Measurements from ENCODE around the gene FAM200B. TPM values are rescaled to one million over a fixed set of nuclear protein-coding genes. Genes with fewer than 3 reads are reported as not detected.
A peak's percentile ranks its signal among the peaks of the same experiment; 100 is the strongest.
"Not testable (repeated sequence)": the region's sequence is repeated elsewhere in the genome, so short reads cannot be mapped to it uniquely, and the experiment has no call there.

Gene FAM200B
- total RNA-seq, 2 donors from 2014 or later: 27.3 to 32.2 TPM

DNA sequence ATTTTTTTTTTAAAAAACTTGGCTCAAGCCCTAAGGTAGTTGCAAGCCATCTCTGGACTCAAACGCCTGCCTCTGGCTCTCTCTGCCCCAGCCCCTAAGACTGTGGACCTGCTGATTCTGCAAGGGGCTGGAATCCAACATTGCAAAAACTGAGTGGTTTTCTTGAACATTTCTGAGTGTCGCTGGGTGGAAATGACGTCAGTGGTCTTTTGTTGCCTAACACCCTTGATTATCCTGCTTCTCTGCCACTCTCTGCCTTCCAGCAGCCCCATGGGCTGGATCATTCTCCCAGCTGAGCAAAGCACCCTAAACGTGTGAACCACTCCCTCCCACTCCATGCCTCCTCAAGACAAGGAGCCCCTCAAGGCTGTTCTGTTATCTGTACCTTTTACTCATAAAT, 37.9 kb downstream of the FAM200B start:
- Histone ChIP-seq H3K9ac (ENCODE audit: low read depth in 2 of 2, low read length in 2 of 2) (no peak overlapping the region), H3K9me3 (no peaks in the 10 kb centered on the region), H3K36me3 (no peaks in the 10 kb centered on the region), H3K4me1 (no peaks in the 10 kb centered on the region), H3K4me3 (no peak overlapping the region), H3K27ac (no peak overlapping the region), H3K27me3 (no peaks in the 10 kb centered on the region)
- DNase-seq: no peak
- TF ChIP-seq, protein P1, sequence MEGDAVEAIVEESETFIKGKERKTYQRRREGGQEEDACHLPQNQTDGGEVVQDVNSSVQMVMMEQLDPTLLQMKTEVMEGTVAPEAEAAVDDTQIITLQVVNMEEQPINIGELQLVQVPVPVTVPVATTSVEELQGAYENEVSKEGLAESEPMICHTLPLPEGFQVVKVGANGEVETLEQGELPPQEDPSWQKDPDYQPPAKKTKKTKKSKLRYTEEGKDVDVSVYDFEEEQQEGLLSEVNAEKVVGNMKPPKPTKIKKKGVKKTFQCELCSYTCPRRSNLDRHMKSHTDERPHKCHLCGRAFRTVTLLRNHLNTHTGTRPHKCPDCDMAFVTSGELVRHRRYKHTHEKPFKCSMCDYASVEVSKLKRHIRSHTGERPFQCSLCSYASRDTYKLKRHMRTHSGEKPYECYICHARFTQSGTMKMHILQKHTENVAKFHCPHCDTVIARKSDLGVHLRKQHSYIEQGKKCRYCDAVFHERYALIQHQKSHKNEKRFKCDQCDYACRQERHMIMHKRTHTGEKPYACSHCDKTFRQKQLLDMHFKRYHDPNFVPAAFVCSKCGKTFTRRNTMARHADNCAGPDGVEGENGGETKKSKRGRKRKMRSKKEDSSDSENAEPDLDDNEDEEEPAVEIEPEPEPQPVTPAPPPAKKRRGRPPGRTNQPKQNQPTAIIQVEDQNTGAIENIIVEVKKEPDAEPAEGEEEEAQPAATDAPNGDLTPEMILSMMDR (IDR thresholded peaks at IDR 0.05): no peak
- intact Hi-C loops (cut with DNase I): no loop called here

DNA sequence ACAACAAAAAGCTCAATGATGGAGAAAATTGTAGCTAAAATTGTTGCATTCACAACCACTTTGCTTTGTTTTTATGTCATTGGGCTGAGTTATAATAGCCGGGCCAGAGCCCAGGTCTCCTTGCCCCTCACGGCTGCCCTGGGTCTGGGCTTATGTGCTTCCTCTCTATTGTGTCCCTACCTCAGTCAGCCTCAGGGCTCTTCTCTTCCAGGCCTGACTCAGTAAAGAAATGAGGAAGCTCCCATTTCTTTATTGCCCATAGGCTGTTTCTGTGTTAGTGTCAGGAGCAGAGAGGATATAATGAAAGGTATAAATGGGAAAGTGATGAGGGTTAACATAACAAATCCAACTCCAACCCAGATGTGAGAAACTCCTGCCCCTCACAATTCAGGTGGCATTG, 39.2 kb downstream of the FAM200B start:
- no peak overlapping the region for H3K9ac ChIP-seq (ENCODE audit: low read depth in 2 of 2, low read length in 2 of 2)
- no peak for DNase-seq
- no peak overlapping the region for H3K4me3 ChIP-seq
- no peaks in the 10 kb centered on the region for H3K36me3 ChIP-seq
- H3K27ac ChIP-seq: no peak overlapping the region
- TF ChIP-seq, protein P1 (IDR thresholded peaks at IDR 0.05): no peak
- no peaks in the 10 kb centered on the region for H3K4me1 ChIP-seq
- no peaks in the 10 kb centered on the region for H3K27me3 ChIP-seq
- no peaks in the 10 kb centered on the region for H3K9me3 ChIP-seq
- intact Hi-C loops (cut with DNase I): loop anchor here (10.0 kb wide), 1 partner anchor 284 kb away; no protein-coding TSS in a partner anchor

DNA sequence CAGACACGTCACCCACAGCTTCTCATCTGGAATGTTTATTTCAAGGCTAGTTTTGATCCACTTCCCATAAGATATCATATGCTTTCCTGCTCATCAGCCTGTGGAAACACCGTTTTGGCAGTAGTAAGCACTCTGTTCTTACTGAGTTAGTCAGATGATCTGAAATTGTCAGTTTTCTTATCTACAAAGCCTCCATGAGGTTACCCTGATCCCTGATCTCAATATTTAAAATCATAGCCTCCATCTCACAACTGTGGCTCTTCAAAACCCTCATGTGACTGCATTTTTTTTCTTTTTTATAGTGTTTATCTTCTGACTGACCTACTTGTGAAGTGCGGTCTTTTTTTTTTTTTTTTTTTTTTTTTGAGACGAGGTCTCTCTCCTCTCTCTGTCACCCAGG, 44.0 kb downstream of the FAM200B start:
- Histone ChIP-seq H3K27me3 (no peaks in the 10 kb centered on the region), H3K4me3 (no peak overlapping the region), H3K36me3 (no peaks in the 10 kb centered on the region), H3K9ac (ENCODE audit: low read depth in 2 of 2, low read length in 2 of 2) (no peak overlapping the region), H3K9me3 (no peaks in the 10 kb centered on the region), H3K4me1 (no peaks in the 10 kb centered on the region), H3K27ac (no peak overlapping the region)
- TF ChIP-seq, protein P1 (IDR thresholded peaks at IDR 0.05): no peak
- DNase-seq: no peak
- intact Hi-C loops (cut with DNase I): loop anchor here (10.0 kb wide), 1 partner anchor 279 kb away; no protein-coding TSS in a partner anchor

DNA sequence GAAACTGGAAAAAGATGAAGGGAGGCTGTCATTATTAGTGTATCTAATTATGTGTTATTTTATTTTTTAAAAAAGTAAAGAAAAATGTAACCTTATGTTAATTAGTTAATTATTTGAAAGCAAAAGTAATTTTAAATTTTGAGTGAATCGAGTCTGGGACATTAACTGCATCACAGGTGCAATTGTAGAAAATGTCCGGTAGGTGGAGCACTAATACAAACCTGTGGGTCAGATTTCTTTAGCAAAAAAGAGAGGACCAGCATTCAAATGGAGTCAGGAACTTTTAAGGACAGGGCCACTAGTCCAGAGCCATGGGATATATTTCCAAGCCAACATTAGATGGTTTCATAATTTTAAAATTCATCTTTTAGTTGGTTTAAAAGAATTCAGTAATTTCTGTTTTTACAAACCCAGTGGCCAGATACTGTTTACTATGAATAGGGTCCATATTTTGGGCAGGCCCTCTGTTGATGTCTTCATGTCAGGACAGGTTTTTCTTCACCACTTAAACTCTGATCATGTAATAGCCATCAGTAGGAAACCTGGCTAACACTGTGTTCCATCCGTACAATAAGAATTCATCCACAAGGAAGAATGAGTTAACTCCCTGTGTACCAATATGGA, 48.4 kb downstream of the FAM200B start:
- Histone ChIP-seq H3K27me3 (no peaks in the 10 kb centered on the region), H3K36me3 (no peaks in the 10 kb centered on the region), H3K4me1 (no peaks in the 10 kb centered on the region), H3K9ac (ENCODE audit: low read depth in 2 of 2, low read length in 2 of 2) (no peak overlapping the region), H3K4me3 (no peak overlapping the region), H3K9me3 (no peaks in the 10 kb centered on the region), H3K27ac (no peak overlapping the region)
- TF ChIP-seq, protein P1 (IDR thresholded peaks at IDR 0.05): peak; percentile 95
- DNase-seq: peak; percentile 26
- intact Hi-C loops (cut with DNase I): loop anchor here (10.0 kb wide), 2 partner anchors 225 to 275 kb away; no protein-coding TSS in a partner anchor

DNA sequence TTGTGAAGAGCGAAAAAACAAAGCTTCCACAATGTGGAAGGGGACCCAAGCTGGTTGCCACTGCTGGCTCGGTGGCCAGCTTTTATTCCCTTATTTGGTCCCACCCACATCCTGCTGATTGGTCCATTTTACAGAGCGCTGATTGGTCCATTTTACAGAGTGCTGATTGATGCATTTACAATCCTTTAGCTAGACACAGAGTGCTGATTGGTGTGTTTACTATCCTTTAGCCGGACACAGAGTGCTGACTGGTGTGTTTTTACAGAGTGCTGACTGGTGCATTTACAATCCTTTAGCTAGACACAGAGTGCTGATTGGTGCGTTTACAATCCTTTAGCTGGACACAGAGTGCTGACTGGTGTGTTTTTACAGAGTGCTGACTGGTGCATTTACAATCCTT, 51.4 kb downstream of the FAM200B start:
- H3K4me1 ChIP-seq; H3K36me3 ChIP-seq; H3K4me3 ChIP-seq; H3K27ac ChIP-seq; H3K27me3 ChIP-seq; DNase-seq; H3K9me3 ChIP-seq; H3K9ac ChIP-seq (ENCODE audit: low read depth in 2 of 2, low read length in 2 of 2): not testable (repeated sequence)
- intact Hi-C loops (cut with DNase I): loop anchor here (10.0 kb wide), 1 partner anchor 222 kb away; no protein-coding TSS in a partner anchor

DNA sequence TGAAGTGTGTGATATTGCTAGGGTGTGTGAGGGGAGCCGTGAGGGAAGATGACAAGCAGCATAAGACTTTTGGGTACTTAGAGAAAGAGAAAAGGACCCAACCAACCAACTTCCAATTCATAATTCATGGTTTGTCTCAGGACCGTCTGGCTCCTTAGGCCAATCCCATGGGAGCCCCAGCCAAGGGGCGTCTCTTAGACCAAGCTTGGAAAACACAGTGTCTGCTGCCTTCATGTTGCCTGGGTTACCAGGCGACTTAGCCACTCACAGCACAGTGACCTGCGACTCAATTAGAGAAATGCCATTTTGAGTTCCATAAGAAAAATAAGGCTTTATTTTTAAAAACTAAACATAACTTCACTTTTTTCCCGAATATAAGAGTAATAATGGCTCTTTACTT, 53.9 kb downstream of the FAM200B start:
- H3K9me3 ChIP-seq: no peaks in the 10 kb centered on the region
- intact Hi-C loops (cut with DNase I): loop anchor here (5.0 to 10.0 kb wide), 2 partner anchors 67 to 219 kb away; no protein-coding TSS in a partner anchor
- no peaks in the 10 kb centered on the region for H3K36me3 ChIP-seq
- no peak overlapping the region for H3K27ac ChIP-seq
- H3K4me3 ChIP-seq: no peak overlapping the region
- H3K27me3 ChIP-seq: no peaks in the 10 kb centered on the region
- no peak overlapping the region for H3K9ac ChIP-seq (ENCODE audit: low read depth in 2 of 2, low read length in 2 of 2)
- H3K4me1 ChIP-seq: no peaks in the 10 kb centered on the region
- DNase-seq: no peak
- TF ChIP-seq, protein P1 (IDR thresholded peaks at IDR 0.05): no peak

Data from colonic mucosa (tissue), 4 donors.